ENCODE results near the gene MRPL18. TPM values are rescaled to one million over a fixed set of nuclear protein-coding genes. Genes with fewer than 3 reads are reported as not detected.

The MRPL18 gene
- total and polyA plus RNA-seq, 2 donors (not counting 3 experiments of a cell fraction or from before 2014, with no cell fraction given), result 55.4 to 70.7 TPM

- Histone ChIP-seq H3K27ac (ENCODE audit: insufficient read depth, low read depth, low read length) (no peak within 1 kb of the TSS), H3K4me2 (ENCODE audit: insufficient read depth, low read length) (no peak within 1 kb of the TSS), H3K27me3 (ENCODE audit: control insufficient read depth in 2 of 2, insufficient read depth in 2 of 2, low read length in 2 of 2) (no peaks in the 10 kb centered on the region), H3K79me2 (ENCODE audit: control insufficient read depth, insufficient read depth, low read length) (peaks cover 4% of the 10 kb centered on the region), H3K36me3 (ENCODE audit: control insufficient read depth in 2 of 2, extremely low read depth in 1 of 2, insufficient read depth in 2 of 2, low read length in 2 of 2) (peaks cover 5 to 10% of the 10 kb centered on the region in 2 experiments), H3K4me3 (replicated peaks in 1 of 3; ENCODE audit: insufficient read depth in 1 of 3, low read depth in 1 of 3, low read length in 3 of 3) (no peak within 1 kb of the TSS), H2AFZ (ENCODE audit: low read depth, low read length) (no peak within 1 kb of the TSS), H3K9me3 (replicated peaks; ENCODE audit: control insufficient read depth, insufficient read depth, low read length) (no peaks in the 10 kb centered on the region), H3K9me1 (replicated peaks; ENCODE audit: control insufficient read depth, extremely low read depth, insufficient read depth, low read length) (no peaks in the 10 kb centered on the region), H3K9ac (replicated peaks; ENCODE audit: extremely low read depth, insufficient read depth, low read length) (no peak within 1 kb of the TSS), H4K20me1 (replicated peaks; ENCODE audit: control insufficient read depth, extremely low read depth, insufficient read depth, low read length) (peaks cover 2% of the 10 kb centered on the region), H3K4me1 (ENCODE audit: control insufficient read depth, extremely low read depth, insufficient read depth, low read length) (no peaks in the 10 kb centered on the region)
- no peak for DNase-seq (ENCODE audit: low read depth, low spot score)
- BruUV-seq (replicated peaks), result no TSS peak
- dilution Hi-C loops (cut with MboI; ENCODE audit: extremely low pct_ligation_motif_present, low sequenced_read_pairs) (no loop called here), intact Hi-C loops (cut with micrococcal nuclease) (no loop called here)
- ChIA-PET CTCF (interaction anchor here (1.2 kb wide), 1 partner anchor 145 kb away, joined by 4 read pairs; no protein-coding TSS in a partner anchor), POLR2A (no interaction called here)
- TF ChIP-seq EZH2 (IDR thresholded peaks at IDR 0.05; ENCODE audit: borderline replicate concordance, low read depth, low read length, severe bottlenecking), result no peak
- no peak for TF ChIP-seq POLR2A (IDR thresholded peaks at IDR 0.05; ENCODE audit: low read depth, low read length)
- no peak for TF ChIP-seq GATA2 (IDR thresholded peaks at IDR 0.05; ENCODE audit: insufficient read depth, insufficient read length, low read depth, low read length)
- TF ChIP-seq JUN (IDR thresholded peaks at IDR 0.05; ENCODE audit: borderline replicate concordance, insufficient read depth, insufficient read length, low read depth), result no peak
- no peak for TF ChIP-seq MAX (IDR thresholded peaks at IDR 0.05; ENCODE audit: insufficient read depth, insufficient read length)
- TF ChIP-seq MYC (IDR thresholded peaks at IDR 0.05; ENCODE audit: low read depth, low read length), result no peak
- TF ChIP-seq CTCF (IDR thresholded peaks at IDR 0.05; ENCODE audit: extremely low read depth in 1 of 2, insufficient read depth in 1 of 2, low read depth in 1 of 2, low read length in 2 of 2), result no peak
- no peak for TF ChIP-seq FOS (IDR thresholded peaks at IDR 0.05; ENCODE audit: borderline replicate concordance, insufficient read depth, low read length)
- TF ChIP-seq POLR2AphosphoS5 (IDR thresholded peaks at IDR 0.05; ENCODE audit: insufficient read depth, low read depth, low read length), result no peak
- FAIRE-seq, result no peak
Measured at GRCh38 chr6:159800141-159800865, 10.0 kb downstream of the MRPL18 start, which contains the start of gene PNLDC1. Gene PNLDC1, plus strand, starts transcription at chr6:159800276. Its CDS starts 32 bp downstream, at chr6:159800308.

Measured in endothelial cell of umbilical vein (primary cell).